ENCODE measurements around the gene CDC42BPA.
"Not testable (repeated sequence)": the region's sequence is repeated elsewhere in the genome, so short reads cannot be mapped to it uniquely, and the experiment has no call there.

Gene CDC42BPA

GRCh38 chr1:227253065-227253464 is 65.2 kb downstream of the CDC42BPA start:
- TF ChIP-seq ZFX (IDR thresholded peaks at IDR 0.05; ENCODE audit: borderline replicate concordance) (no peak), CTCF (IDR thresholded peaks at IDR 0.05) (no peak)
- H3K27ac ChIP-seq = no peak overlapping the region

DNA sequence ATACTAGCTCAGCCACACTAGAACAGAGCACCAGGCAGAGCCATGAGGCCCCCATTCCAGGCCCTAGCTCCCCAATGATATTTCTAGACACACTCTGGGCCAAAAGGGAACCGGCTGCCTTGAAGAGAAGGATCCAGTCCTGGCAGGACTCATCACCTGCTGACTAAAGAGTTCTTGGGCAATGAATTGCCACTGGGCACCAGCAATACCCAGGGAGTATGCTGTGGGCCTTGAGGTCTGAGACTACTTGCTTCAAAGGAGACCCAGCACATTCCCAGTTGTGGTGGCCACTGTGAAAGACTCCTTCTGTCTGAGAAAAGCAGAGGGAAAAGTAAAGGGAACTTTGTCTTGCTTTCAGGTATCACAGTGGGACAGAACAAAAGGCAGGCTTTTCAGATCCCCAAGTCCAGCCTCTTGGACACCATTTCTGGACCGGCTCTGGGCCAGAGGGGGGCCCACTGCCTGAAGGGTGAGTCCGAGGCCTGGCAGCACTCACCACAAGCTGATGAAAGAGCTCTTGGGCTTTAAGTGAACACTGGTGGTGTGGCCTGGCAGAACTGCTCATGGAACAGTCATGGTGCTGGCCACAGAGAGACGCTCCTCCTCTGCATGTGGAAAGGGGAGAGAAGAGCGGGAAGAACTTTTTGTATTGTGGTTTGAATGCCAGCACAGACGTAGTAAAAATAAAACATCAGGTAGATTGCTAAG is 72.5 kb downstream of the CDC42BPA start:
- TF ChIP-seq ZFX (IDR thresholded peaks at IDR 0.05; ENCODE audit: borderline replicate concordance) (no peak), CTCF (IDR thresholded peaks at IDR 0.05) (no peak)
- no peak overlapping the region for H3K27ac ChIP-seq

- TF ChIP-seq CTCF (IDR thresholded peaks at IDR 0.05) (no peak), ZFX (IDR thresholded peaks at IDR 0.05; ENCODE audit: borderline replicate concordance) (no peak)
- no peak overlapping the region for H3K27ac ChIP-seq
Observed at GRCh38 chr1:227244339-227245118, 73.8 kb downstream of the CDC42BPA start.

GRCh38 chr1:227242811-227243682 is 75.2 kb downstream of the CDC42BPA start:
- TF ChIP-seq ZFX (IDR thresholded peaks at IDR 0.05; ENCODE audit: borderline replicate concordance) = no peak
- TF ChIP-seq CTCF (IDR thresholded peaks at IDR 0.05) = no peak
- H3K27ac ChIP-seq = no peak overlapping the region

- no peak overlapping the region for H3K27ac ChIP-seq
- no peak for TF ChIP-seq ZFX (IDR thresholded peaks at IDR 0.05; ENCODE audit: borderline replicate concordance)
- TF ChIP-seq CTCF (IDR thresholded peaks at IDR 0.05) = no peak
Observed at GRCh38 chr1:227240983-227241382, 77.3 kb downstream of the CDC42BPA start.

- no peak overlapping the region for H3K27ac ChIP-seq
- TF ChIP-seq ZFX (IDR thresholded peaks at IDR 0.05; ENCODE audit: borderline replicate concordance) (no peak), CTCF (IDR thresholded peaks at IDR 0.05) (peak; percentile 86)
Observed at GRCh38 chr1:227234998-227235405, 83.3 kb downstream of the CDC42BPA start.

DNA sequence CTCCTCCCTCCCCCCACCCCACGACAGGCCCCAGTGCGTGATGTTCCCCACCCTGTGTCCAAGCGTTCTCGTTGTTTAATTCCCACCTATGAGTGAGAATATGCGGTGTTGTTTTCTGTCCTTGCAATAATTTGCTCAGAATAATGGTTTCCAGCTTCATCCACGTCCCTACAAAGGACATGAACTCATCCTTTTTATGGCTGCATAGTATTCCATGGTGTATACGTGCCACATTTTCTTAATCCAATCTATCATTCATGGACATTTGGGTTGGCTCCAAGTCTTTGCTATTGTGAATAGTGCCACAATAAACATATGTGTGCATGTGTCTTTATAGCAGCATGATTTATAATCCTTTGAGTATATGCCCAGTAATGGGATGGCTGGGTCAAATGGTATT is 87.2 kb downstream of the CDC42BPA start:
- not testable (repeated sequence) for H3K27ac ChIP-seq

All from 22Rv1 (cell line).